Lung (tissue), 12 donors: Measurements from ENCODE around the gene CFTR. TPM values are rescaled to one million over a fixed set of nuclear protein-coding genes. Genes with fewer than 3 reads are reported as not detected.

Experiments used
- ATAC-seq: fragments of 200-7000 bp; cut with Tn5 transposase; one replicate; pipeline ENCODE4 v1.9.1; 2020; ENCODE audit warnings: moderate number of reproducible peaks; ENCODE audit not compliant: insufficient read depth, low FRiP score
- DNase-seq, 3 donors: peaks; one replicate each; pipeline ENCODE4 v3.0.0-alpha.2; 2013 to 2017
- H3K27ac ChIP-seq, 2 donors: one replicate each; pipeline ENCODE4 v1.5.1; 2013; ENCODE audit warnings: mild to moderate bottlenecking in 2 of 2, moderate library complexity in 2 of 2, control low read depth in 1 of 2, inconsistent platforms in 1 of 2, low read depth in 1 of 2, low read length in 1 of 2
- H3K27me3 ChIP-seq, 3 donors: one replicate each; pipeline ENCODE4 v1.5.1; 2013; ENCODE audit warnings: low read length in 2 of 3; ENCODE audit not compliant: control insufficient read depth in 3 of 3, insufficient read depth in 3 of 3
- H3K36me3 ChIP-seq, 4 donors: one replicate each; pipeline ENCODE4 v1.5.1; 2013; ENCODE audit warnings: low read length in 4 of 4, mild to moderate bottlenecking in 1 of 4, moderate library complexity in 1 of 4; ENCODE audit not compliant: control insufficient read depth in 4 of 4, insufficient read depth in 4 of 4
- H3K4me1 ChIP-seq, 5 donors: one replicate each; pipeline ENCODE4 v1.5.1; 2013; ENCODE audit warnings: low read length in 5 of 5, mild to moderate bottlenecking in 2 of 5, moderate library complexity in 1 of 5; ENCODE audit not compliant: control insufficient read depth in 5 of 5, insufficient read depth in 5 of 5
- H3K4me3 ChIP-seq: one replicate; pipeline ENCODE4 v1.5.1; 2013; ENCODE audit warnings: mild to moderate bottlenecking, control low read depth, moderate library complexity
- H3K9ac ChIP-seq, 2 donors: one replicate each; pipeline ENCODE4 v1.5.1; 2013; ENCODE audit warnings: low read length in 2 of 2, control low read depth in 1 of 2; ENCODE audit not compliant: insufficient read depth in 1 of 2
- H3K9me3 ChIP-seq, 4 donors: one replicate each; pipeline ENCODE4 v1.5.1; 2013; ENCODE audit warnings: low read length in 3 of 4, mild to moderate bottlenecking in 1 of 4, moderate library complexity in 1 of 4; ENCODE audit not compliant: control insufficient read depth in 4 of 4, insufficient read depth in 3 of 4
- WGBS, 2 donors: extraction: QIAGEN DNeasy Blood & Tissue Kit; methylation state at CpG; one replicate each; pipeline ENCODE4 v1.1.7; 2013; 5-methylcytosine and 5-hydroxymethylcytosine counted together
- polyA plus RNA-seq, 2 donors: library from polyadenylated mRNA; stranded (reverse); fragments of 200-250 nt; gene quantifications; one replicate each; pipeline ENCODE4 v1.2.1, GENCODE V29; 2013
- total RNA-seq, 2 donors: library from RNA; depleted of rRNA in 1 of 2; stranded (reverse); fragments of >200 nt in 1 of 2; gene quantifications; one replicate each; pipeline ENCODE4 v1.2.1, GENCODE V29; 2014 to 2021
- TF ChIP-seq, protein P1 (sequence below): IDR thresholded peaks from 2 replicates; pipeline ENCODE4 v1.5.1; 2012; ENCODE audit warnings: mild to moderate bottlenecking; ENCODE audit errors: control extremely low read depth, extremely low read depth
- donor health status: control.
- donor health status: control.
- donor health status: Bipolar disorder and iron deficiency.
- donor health status: healthy.
- donor health status: DM: yes; HTN: yes; CAD: no.

CFTR gene
- total and polyA plus RNA-seq, 4 donors: 8.2 to 138 (median 15.7) TPM

DNA sequence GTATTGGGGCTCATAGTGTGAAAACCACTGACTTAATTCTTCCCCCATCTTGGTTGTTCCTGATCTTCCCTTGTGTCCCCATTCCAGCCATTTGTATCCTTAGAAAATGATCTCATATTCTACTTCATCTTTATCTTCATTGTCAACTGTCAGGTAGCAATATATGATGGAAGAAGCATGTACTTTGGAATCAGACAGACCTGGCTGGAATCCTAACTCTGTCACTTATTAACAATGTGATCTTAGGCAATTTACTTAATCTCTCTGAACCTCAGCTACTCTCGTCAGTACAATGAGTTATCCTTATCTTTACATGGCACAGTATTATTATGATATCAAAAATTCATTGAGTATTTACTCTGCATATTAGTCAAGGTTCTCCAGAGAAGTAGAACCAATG, 10.1 kb downstream of the CFTR start:
- no peak for ATAC-seq
- 63 to 82% methylated on average over 1 of the region's 1 CpG for WGBS, 2 donors
- H3K27ac ChIP-seq: no peak overlapping the region
- H3K9ac ChIP-seq: no peak overlapping the region
- H3K9me3 ChIP-seq: no peaks in the 10 kb centered on the region
- DNase-seq: no peak
- no peaks in the 10 kb centered on the region for H3K36me3 ChIP-seq
- H3K4me1 ChIP-seq: no peaks in the 10 kb centered on the region
- TF ChIP-seq, protein P1, sequence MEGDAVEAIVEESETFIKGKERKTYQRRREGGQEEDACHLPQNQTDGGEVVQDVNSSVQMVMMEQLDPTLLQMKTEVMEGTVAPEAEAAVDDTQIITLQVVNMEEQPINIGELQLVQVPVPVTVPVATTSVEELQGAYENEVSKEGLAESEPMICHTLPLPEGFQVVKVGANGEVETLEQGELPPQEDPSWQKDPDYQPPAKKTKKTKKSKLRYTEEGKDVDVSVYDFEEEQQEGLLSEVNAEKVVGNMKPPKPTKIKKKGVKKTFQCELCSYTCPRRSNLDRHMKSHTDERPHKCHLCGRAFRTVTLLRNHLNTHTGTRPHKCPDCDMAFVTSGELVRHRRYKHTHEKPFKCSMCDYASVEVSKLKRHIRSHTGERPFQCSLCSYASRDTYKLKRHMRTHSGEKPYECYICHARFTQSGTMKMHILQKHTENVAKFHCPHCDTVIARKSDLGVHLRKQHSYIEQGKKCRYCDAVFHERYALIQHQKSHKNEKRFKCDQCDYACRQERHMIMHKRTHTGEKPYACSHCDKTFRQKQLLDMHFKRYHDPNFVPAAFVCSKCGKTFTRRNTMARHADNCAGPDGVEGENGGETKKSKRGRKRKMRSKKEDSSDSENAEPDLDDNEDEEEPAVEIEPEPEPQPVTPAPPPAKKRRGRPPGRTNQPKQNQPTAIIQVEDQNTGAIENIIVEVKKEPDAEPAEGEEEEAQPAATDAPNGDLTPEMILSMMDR: no peak
- H3K4me3 ChIP-seq: no peak overlapping the region
- no peaks in the 10 kb centered on the region for H3K27me3 ChIP-seq

DNA sequence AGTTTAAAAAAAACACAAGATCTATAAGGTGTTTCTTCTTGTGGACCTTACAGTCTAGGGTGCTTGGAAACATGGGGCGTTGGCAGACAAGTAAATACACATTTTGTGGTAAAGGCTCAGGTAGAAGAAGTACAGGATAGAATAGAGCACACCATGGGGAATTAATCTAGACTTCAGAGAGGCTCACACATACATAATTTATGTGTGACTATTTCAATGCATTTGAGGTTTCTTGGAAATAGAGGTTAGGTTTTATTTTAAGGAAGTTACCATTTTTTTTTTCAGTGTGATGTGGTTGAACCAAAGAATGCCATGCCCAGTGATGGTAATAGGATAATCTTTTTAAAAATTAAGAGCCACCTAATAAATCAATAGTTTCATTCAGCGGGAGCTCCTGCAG, 12.8 kb downstream of the CFTR start:
- Histone ChIP-seq H3K4me3 (no peak overlapping the region), H3K27ac (no peak overlapping the region), H3K9me3 (no peaks in the 10 kb centered on the region), H3K4me1 (no peaks in the 10 kb centered on the region), H3K9ac (no peak overlapping the region), H3K36me3 (no peaks in the 10 kb centered on the region), H3K27me3 (no peaks in the 10 kb centered on the region)
- no peak for ATAC-seq
- 33 to 57% methylated on average over 2 of the region's 2 CpGs for WGBS, 2 donors
- TF ChIP-seq, protein P1: no peak
- DNase-seq: no peak

DNA sequence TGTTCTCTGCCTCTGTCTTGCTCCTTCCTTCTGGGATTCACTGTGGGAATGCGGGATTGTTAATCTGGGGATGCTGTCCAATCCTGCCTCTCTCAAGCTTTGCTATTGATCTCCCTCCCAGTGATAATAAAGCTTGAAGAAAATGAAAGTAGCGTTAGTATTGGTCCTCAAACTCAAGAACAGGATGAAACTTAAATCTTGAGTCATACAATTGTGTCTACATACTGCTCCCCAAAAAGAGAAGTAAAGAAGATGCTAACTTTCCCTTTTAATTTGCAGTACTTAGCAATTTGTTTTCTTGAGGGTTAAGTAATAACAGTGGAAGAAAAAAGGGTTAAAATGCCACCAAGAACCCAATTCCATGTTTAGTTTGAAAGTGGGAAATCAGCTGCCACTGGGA, 13.6 kb downstream of the CFTR start:
- ATAC-seq (no peak), DNase-seq (no peak)
- no peaks in the 10 kb centered on the region for H3K9me3 ChIP-seq
- no peaks in the 10 kb centered on the region for H3K27me3 ChIP-seq
- H3K36me3 ChIP-seq: no peaks in the 10 kb centered on the region
- WGBS, 2 donors: 87 to 88% methylated on average over 2 of the region's 2 CpGs
- no peak overlapping the region for H3K9ac ChIP-seq
- H3K27ac ChIP-seq: no peak overlapping the region
- no peak overlapping the region for H3K4me3 ChIP-seq
- no peaks in the 10 kb centered on the region for H3K4me1 ChIP-seq
- TF ChIP-seq, protein P1: no peak

- DNase-seq: no peak
- 71 to 78% methylated on average over 1 of the region's 1 CpG for WGBS, 2 donors
- H3K27ac ChIP-seq: no peak overlapping the region
- H3K36me3 ChIP-seq: no peaks in the 10 kb centered on the region
- no peaks in the 10 kb centered on the region for H3K27me3 ChIP-seq
- TF ChIP-seq, protein P1: no peak
- H3K4me3 ChIP-seq: no peak overlapping the region
- H3K9ac ChIP-seq: no peak overlapping the region
- H3K9me3 ChIP-seq: no peaks in the 10 kb centered on the region
- H3K4me1 ChIP-seq: no peaks in the 10 kb centered on the region
- no peak for ATAC-seq
Observed at GRCh38 chr7:117495308-117495707, 15.5 kb downstream of the CFTR start.
